ENCODE data around the gene GNG7. TPM values are rescaled to one million over a fixed set of nuclear protein-coding genes. Genes with fewer than 3 reads are reported as not detected.

GNG7 gene
- total and polyA plus RNA-seq, 2 donors (not counting 3 experiments of a cell fraction or from before 2014, with no cell fraction given) = 0.29 to 0.84 TPM

GRCh38 chr19:2743099-2743498, 40.6 kb upstream of the GNG7 start:
- Histone ChIP-seq H3K4me2 (ENCODE audit: insufficient read depth, low read length) (no peak overlapping the region), H3K79me2 (ENCODE audit: control insufficient read depth, insufficient read depth, low read length) (peaks cover 5% of the 10 kb centered on the region), H3K27me3 (ENCODE audit: control insufficient read depth in 2 of 2, insufficient read depth in 2 of 2, low read length in 2 of 2) (no peaks in the 10 kb centered on the region), H2AFZ (ENCODE audit: low read depth, low read length) (no peak overlapping the region), H3K4me3 (replicated peaks in 1 of 3; ENCODE audit: insufficient read depth in 1 of 3, low read depth in 1 of 3, low read length in 3 of 3) (no peak overlapping the region), H3K36me3 (ENCODE audit: control insufficient read depth in 2 of 2, extremely low read depth in 1 of 2, insufficient read depth in 2 of 2, low read length in 2 of 2) (no peaks in the 10 kb centered on the region), H4K20me1 (replicated peaks; ENCODE audit: control insufficient read depth, extremely low read depth, insufficient read depth, low read length) (no peaks in the 10 kb centered on the region), H3K4me1 (ENCODE audit: control insufficient read depth, extremely low read depth, insufficient read depth, low read length) (peaks cover 6% of the 10 kb centered on the region), H3K27ac (ENCODE audit: insufficient read depth, low read depth, low read length) (no peak overlapping the region), H3K9ac (replicated peaks; ENCODE audit: extremely low read depth, insufficient read depth, low read length) (no peak overlapping the region), H3K9me3 (replicated peaks; ENCODE audit: control insufficient read depth, insufficient read depth, low read length) (no peaks in the 10 kb centered on the region), H3K9me1 (replicated peaks; ENCODE audit: control insufficient read depth, extremely low read depth, insufficient read depth, low read length) (no peaks in the 10 kb centered on the region)
- ChIA-PET CTCF (interaction anchor here (1.1 kb wide), 1 partner anchor 95 kb away, joined by 3 read pairs; no protein-coding TSS in a partner anchor), POLR2A (no interaction called here)
- no peak for DNase-seq (ENCODE audit: low read depth, low spot score)
- no peak for FAIRE-seq
- intact Hi-C loops (cut with micrococcal nuclease) (no loop called here), dilution Hi-C loops (cut with MboI; ENCODE audit: extremely low pct_ligation_motif_present, low sequenced_read_pairs) (no loop called here)
- no TSS peak for BruUV-seq (replicated peaks)
- no peak for TF ChIP-seq CTCF (IDR thresholded peaks at IDR 0.05; ENCODE audit: extremely low read depth in 1 of 2, insufficient read depth in 1 of 2, low read depth in 1 of 2, low read length in 2 of 2)

- Histone ChIP-seq H3K4me1 (ENCODE audit: control insufficient read depth, extremely low read depth, insufficient read depth, low read length) (peaks cover 6% of the 10 kb centered on the region), H3K36me3 (ENCODE audit: control insufficient read depth in 2 of 2, extremely low read depth in 1 of 2, insufficient read depth in 2 of 2, low read length in 2 of 2) (peaks cover 0 to 7% of the 10 kb centered on the region in 2 experiments), H3K79me2 (ENCODE audit: control insufficient read depth, insufficient read depth, low read length) (peaks cover 5% of the 10 kb centered on the region), H4K20me1 (replicated peaks; ENCODE audit: control insufficient read depth, extremely low read depth, insufficient read depth, low read length) (no peaks in the 10 kb centered on the region), H3K27ac (ENCODE audit: insufficient read depth, low read depth, low read length) (no peak overlapping the region), H3K9ac (replicated peaks; ENCODE audit: extremely low read depth, insufficient read depth, low read length) (no peak overlapping the region), H2AFZ (ENCODE audit: low read depth, low read length) (no peak overlapping the region), H3K9me1 (replicated peaks; ENCODE audit: control insufficient read depth, extremely low read depth, insufficient read depth, low read length) (no peaks in the 10 kb centered on the region), H3K4me2 (ENCODE audit: insufficient read depth, low read length) (no peak overlapping the region), H3K27me3 (ENCODE audit: control insufficient read depth in 2 of 2, insufficient read depth in 2 of 2, low read length in 2 of 2) (no peaks in the 10 kb centered on the region), H3K4me3 (replicated peaks in 1 of 3; ENCODE audit: insufficient read depth in 1 of 3, low read depth in 1 of 3, low read length in 3 of 3) (no peak overlapping the region), H3K9me3 (replicated peaks; ENCODE audit: control insufficient read depth, insufficient read depth, low read length) (no peaks in the 10 kb centered on the region)
- FAIRE-seq (no peak), DNase-seq (ENCODE audit: low read depth, low spot score) (no peak)
- intact Hi-C loops (cut with micrococcal nuclease) (loop anchor here (1.0 kb wide), 1 partner anchor 9 kb away; no protein-coding TSS in a partner anchor), dilution Hi-C loops (cut with MboI; ENCODE audit: extremely low pct_ligation_motif_present, low sequenced_read_pairs) (no loop called here)
- ChIA-PET POLR2A (no interaction called here), CTCF (interaction anchor here (0.8 to 2.4 kb wide), 3 partner anchors 9 to 92 kb away, joined by 3 to 15 read pairs (median 14); no protein-coding TSS in a partner anchor)
- TF ChIP-seq POLR2AphosphoS5 (IDR thresholded peaks at IDR 0.05; ENCODE audit: insufficient read depth, low read depth, low read length) (no peak), FOS (IDR thresholded peaks at IDR 0.05; ENCODE audit: borderline replicate concordance, insufficient read depth, low read length) (no peak), MYC (IDR thresholded peaks at IDR 0.05; ENCODE audit: low read depth, low read length) (no peak), CTCF (IDR thresholded peaks at IDR 0.05; ENCODE audit: extremely low read depth in 1 of 2, insufficient read depth in 1 of 2, low read depth in 1 of 2, low read length in 2 of 2) (no peak), EZH2 (IDR thresholded peaks at IDR 0.05; ENCODE audit: borderline replicate concordance, low read depth, low read length, severe bottlenecking) (no peak), GATA2 (IDR thresholded peaks at IDR 0.05; ENCODE audit: insufficient read depth, insufficient read length, low read depth, low read length) (no peak), JUN (IDR thresholded peaks at IDR 0.05; ENCODE audit: borderline replicate concordance, insufficient read depth, insufficient read length, low read depth) (no peak), POLR2A (IDR thresholded peaks at IDR 0.05; ENCODE audit: low read depth, low read length) (no peak), MAX (IDR thresholded peaks at IDR 0.05; ENCODE audit: insufficient read depth, insufficient read length) (no peak)
- no TSS peak for BruUV-seq (replicated peaks)
These were observed 37.8 kb upstream of the GNG7 start for GRCh38 chr19:2740314-2740656.

Data from endothelial cell of umbilical vein (primary cell).